Measurements from ENCODE around the gene CD9. TPM values are rescaled to one million over a fixed set of nuclear protein-coding genes. Genes with fewer than 3 reads are reported as not detected.

Gene CD9
- total RNA-seq, 3 donors from 2014 or later (not counting 1 experiment from before 2014, with no cell fraction given): 2.1 to 55.9 (median 8.0) TPM

DNA sequence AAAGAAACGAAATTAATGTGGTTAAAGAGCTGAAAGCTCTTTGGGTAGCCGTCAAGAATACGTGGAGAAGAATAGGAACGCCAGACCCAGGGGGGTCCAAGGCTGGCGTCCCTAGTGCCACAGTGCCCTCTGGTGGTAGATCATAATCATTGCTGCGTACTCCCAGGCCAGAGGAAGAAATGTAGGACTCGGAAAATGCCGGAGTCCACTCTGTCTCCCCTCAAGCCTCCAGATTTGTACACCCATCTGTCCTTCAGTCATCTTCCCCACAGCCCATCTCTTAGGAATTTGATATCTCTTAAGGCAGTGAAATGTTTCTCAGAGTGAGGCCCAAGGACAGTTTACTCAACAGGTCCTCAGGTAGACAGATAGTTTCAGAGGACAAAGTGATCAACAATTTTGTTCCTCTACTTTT lies 84.9 kb downstream of the CD9 start:
- TF ChIP-seq, protein P1, sequence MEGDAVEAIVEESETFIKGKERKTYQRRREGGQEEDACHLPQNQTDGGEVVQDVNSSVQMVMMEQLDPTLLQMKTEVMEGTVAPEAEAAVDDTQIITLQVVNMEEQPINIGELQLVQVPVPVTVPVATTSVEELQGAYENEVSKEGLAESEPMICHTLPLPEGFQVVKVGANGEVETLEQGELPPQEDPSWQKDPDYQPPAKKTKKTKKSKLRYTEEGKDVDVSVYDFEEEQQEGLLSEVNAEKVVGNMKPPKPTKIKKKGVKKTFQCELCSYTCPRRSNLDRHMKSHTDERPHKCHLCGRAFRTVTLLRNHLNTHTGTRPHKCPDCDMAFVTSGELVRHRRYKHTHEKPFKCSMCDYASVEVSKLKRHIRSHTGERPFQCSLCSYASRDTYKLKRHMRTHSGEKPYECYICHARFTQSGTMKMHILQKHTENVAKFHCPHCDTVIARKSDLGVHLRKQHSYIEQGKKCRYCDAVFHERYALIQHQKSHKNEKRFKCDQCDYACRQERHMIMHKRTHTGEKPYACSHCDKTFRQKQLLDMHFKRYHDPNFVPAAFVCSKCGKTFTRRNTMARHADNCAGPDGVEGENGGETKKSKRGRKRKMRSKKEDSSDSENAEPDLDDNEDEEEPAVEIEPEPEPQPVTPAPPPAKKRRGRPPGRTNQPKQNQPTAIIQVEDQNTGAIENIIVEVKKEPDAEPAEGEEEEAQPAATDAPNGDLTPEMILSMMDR (IDR thresholded peaks at IDR 0.05): peak; percentile 74
- ATAC-seq (peak; percentile 82 to 92 (median 83)), DNase-seq (peak in 1 of 2 donors; percentile 87)
- Histone ChIP-seq H3K4me3 (ENCODE audit: low read length) (no peak overlapping the region), H3K27ac (ENCODE audit: low read length) (no peak overlapping the region), H3K36me3 (ENCODE audit: control insufficient read depth, insufficient read depth, low read length) (no peaks in the 10 kb centered on the region), H3K27me3 (ENCODE audit: control insufficient read depth, insufficient read depth, low read length) (no peaks in the 10 kb centered on the region), H3K9me3 (ENCODE audit: control insufficient read depth, insufficient read depth, low read length) (no peaks in the 10 kb centered on the region), H3K4me1 (ENCODE audit: control insufficient read depth, insufficient read depth, low read length) (no peaks in the 10 kb centered on the region)
- H3K4me1 Mint-ChIP-seq: no peaks in the 10 kb centered on the region
- H3K4me3 Mint-ChIP-seq: no peak overlapping the region
- no peak overlapping the region for H3K27ac Mint-ChIP-seq
- H3K36me3 Mint-ChIP-seq: no peaks in the 10 kb centered on the region
- no peaks in the 10 kb centered on the region for H3K9me3 Mint-ChIP-seq
- H3K27me3 Mint-ChIP-seq (ENCODE audit: low read depth in 2 of 2): peaks cover 11 to 15% of the 10 kb centered on the region in 2 donors
- 0% methylated on average over 8 of the region's 8 CpGs for WGBS (ENCODE audit: insufficient coverage)
- intact Hi-C loops (cut with micrococcal nuclease): loop anchor here (1.0 kb wide), 2 partner anchors 90 to 222 kb away; no protein-coding TSS in a partner anchor

DNA sequence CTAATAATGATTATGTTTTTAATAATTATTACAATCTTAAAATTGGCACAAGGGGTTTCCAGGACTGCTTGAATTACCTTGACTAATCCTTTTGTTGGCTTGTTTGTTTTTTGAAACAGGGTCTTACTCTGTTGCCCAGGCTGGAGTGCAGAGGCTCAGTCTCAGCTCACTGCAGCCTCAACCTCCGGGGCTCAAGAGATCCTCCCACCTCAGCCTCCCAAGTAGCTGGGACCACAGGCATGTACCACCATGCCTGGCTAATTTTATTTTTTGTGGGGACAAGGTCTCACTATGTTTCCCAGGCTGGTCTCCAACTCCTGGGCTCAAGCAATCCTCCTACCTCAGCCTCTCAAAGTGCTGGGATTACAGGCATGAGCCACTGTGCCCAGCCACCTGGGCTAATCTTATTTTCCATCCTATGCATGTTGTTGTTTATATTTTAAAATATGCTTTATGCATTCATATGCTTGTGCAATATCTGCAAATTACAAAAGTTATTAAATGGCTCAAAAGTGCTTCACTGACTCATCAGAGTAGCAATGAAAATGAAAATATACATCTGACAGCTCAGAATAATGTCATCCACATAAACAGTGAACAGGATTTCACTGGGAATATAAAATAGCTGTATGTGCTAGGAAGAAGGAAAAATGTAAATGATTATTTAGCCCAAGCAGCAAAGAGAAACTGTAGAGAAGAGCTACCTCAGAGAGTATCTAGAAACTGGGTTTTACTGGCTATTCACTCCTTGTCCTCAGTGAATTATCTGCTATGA lies 85.5 kb downstream of the CD9 start:
- no peaks in the 10 kb centered on the region for H3K36me3 Mint-ChIP-seq
- no peaks in the 10 kb centered on the region for H3K9me3 ChIP-seq (ENCODE audit: control insufficient read depth, insufficient read depth, low read length)
- intact Hi-C loops (cut with micrococcal nuclease): loop anchor here (1.0 kb wide), 2 partner anchors 90 to 222 kb away; no protein-coding TSS in a partner anchor
- H3K27ac ChIP-seq (ENCODE audit: low read length): no peak overlapping the region
- no peaks in the 10 kb centered on the region for H3K9me3 Mint-ChIP-seq
- H3K27ac Mint-ChIP-seq: no peak overlapping the region
- no peaks in the 10 kb centered on the region for H3K4me1 Mint-ChIP-seq
- H3K4me1 ChIP-seq (ENCODE audit: control insufficient read depth, insufficient read depth, low read length): no peaks in the 10 kb centered on the region
- ATAC-seq (no peak), DNase-seq (no peak)
- H3K36me3 ChIP-seq (ENCODE audit: control insufficient read depth, insufficient read depth, low read length): no peaks in the 10 kb centered on the region
- TF ChIP-seq, protein P1 (IDR thresholded peaks at IDR 0.05): no peak
- 32% methylated on average over 1 of the region's 1 CpG for WGBS (ENCODE audit: insufficient coverage)
- H3K4me3 ChIP-seq (ENCODE audit: low read length): no peak overlapping the region
- no peaks in the 10 kb centered on the region for H3K27me3 ChIP-seq (ENCODE audit: control insufficient read depth, insufficient read depth, low read length)
- peaks cover 7 to 9% of the 10 kb centered on the region in 2 donors for H3K27me3 Mint-ChIP-seq (ENCODE audit: low read depth in 2 of 2)
- H3K4me3 Mint-ChIP-seq: no peak overlapping the region

Other genes with a start within 250 kb of the CD9 start
- gene VWF, start 75.7 kb upstream of the CD9 start, total RNA-seq: under 1 TPM; 0.14 to 0.95 (median 0.71) TPM
- not detected for gene PLEKHG6, start 110.3 kb downstream of the CD9 start, total RNA-seq
- 100 to 1,000 TPM in 1 of 3 donors, 10 to 100 TPM in 2; 75.7 to 116 (median 87.3) TPM for gene TNFRSF1A, start 141.7 kb downstream of the CD9 start, total RNA-seq
- gene SCNN1A, start 175.2 kb downstream of the CD9 start, total RNA-seq: 1 to 10 TPM; 1.5 to 3.0 (median 1.5) TPM
- 1 to 10 TPM; 3.7 to 5.8 (median 4.4) TPM for gene LTBR, start 183.8 kb downstream of the CD9 start, total RNA-seq
- 10 to 100 TPM in 1 of 3 donors, 1 to 10 TPM in 2; 2.7 to 13.7 (median 3.1) TPM for gene CD27, start 244.6 kb downstream of the CD9 start, total RNA-seq